NT2/D1 (cell line): ENCODE results near the gene SIPA1L2.
"Not testable (repeated sequence)": the region's sequence is repeated elsewhere in the genome, so short reads cannot be mapped to it uniquely, and the experiment has no call there.

Source experiments
- DNase-seq: peaks from one replicate; pipeline ENCODE4 v3.0.0-alpha.2; 2011; ENCODE audit warnings: low read depth, low spot score
- H3K27me3 ChIP-seq: 2 replicates; pipeline ENCODE4 v1.6.0; 2011; ENCODE audit warnings: mild to moderate bottlenecking; ENCODE audit not compliant: insufficient read length, insufficient read depth
- H3K36me3 ChIP-seq: 2 replicates; pipeline ENCODE4 v1.6.1; 2011; ENCODE audit warnings: mild to moderate bottlenecking, low read length, mixed read lengths; ENCODE audit not compliant: insufficient read depth, insufficient read length
- H3K4me1 ChIP-seq: 2 replicates; pipeline ENCODE4 v1.5.1; 2011; ENCODE audit not compliant: insufficient read depth, insufficient read length
- H3K4me3 ChIP-seq: 2 replicates; pipeline ENCODE4 v1.5.1; 2011; ENCODE audit warnings: low read depth; ENCODE audit not compliant: insufficient read length
- H3K9ac ChIP-seq: 2 replicates; pipeline ENCODE4 v1.6.0; 2011; ENCODE audit warnings: low read depth; ENCODE audit not compliant: insufficient read length
- H3K9me3 ChIP-seq: 2 replicates; pipeline ENCODE4 v1.5.1; 2011; ENCODE audit warnings: mild to moderate bottlenecking, low read length; ENCODE audit not compliant: insufficient read depth
- SUZ12 ChIP-seq: IDR thresholded peaks from 2 replicates; pipeline ENCODE4 v1.6.1; 2011; ENCODE audit not compliant: insufficient read length, insufficient read depth; ENCODE audit errors: extremely low read depth
- YY1 ChIP-seq: IDR thresholded peaks from 2 replicates; pipeline ENCODE4 v1.6.1; 2011; ENCODE audit not compliant: insufficient read length, insufficient read depth
- ZNF274 ChIP-seq: IDR thresholded peaks from 2 replicates; pipeline ENCODE4 v1.6.1; 2011; ENCODE audit warnings: mild to moderate bottlenecking, low read depth, low read length

SIPA1L2 gene

DNA sequence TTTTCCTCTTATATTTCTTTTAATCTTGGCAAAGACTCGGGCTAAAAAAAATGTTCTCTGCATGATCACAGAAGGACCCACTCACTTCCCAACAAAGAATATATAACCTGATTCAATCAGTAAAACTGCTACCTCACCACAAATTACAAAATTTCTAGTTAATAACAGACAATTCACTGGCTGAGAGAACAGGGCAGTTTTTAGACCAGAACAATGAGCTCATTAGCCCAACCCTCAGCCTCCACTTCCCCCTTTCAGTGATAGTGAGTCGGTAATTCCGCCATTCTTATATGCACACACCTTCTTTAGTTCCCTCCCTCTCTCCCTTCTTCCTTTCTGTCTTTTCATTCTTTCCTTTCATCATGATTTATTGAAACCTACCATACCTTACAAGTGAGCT lies 8.9 kb downstream of the SIPA1L2 start:
- no peak for TF ChIP-seq SUZ12
- TF ChIP-seq ZNF274: no peak
- TF ChIP-seq YY1: no peak
- no peak overlapping the region for H3K9ac ChIP-seq
- peaks cover 9% of the 10 kb centered on the region for H3K4me1 ChIP-seq
- no peak for DNase-seq
- peaks cover 3% of the 10 kb centered on the region for H3K36me3 ChIP-seq
- no peak overlapping the region for H3K4me3 ChIP-seq
- no peaks in the 10 kb centered on the region for H3K9me3 ChIP-seq
- H3K27me3 ChIP-seq: no peaks in the 10 kb centered on the region

- no peak overlapping the region for H3K9ac ChIP-seq
- DNase-seq: peak; percentile 71
- no peak overlapping the region for H3K4me3 ChIP-seq
- no peaks in the 10 kb centered on the region for H3K9me3 ChIP-seq
- H3K27me3 ChIP-seq: no peaks in the 10 kb centered on the region
- TF ChIP-seq SUZ12 (no peak), YY1 (no peak), ZNF274 (no peak)
- peaks cover 3% of the 10 kb centered on the region for H3K36me3 ChIP-seq
- H3K4me1 ChIP-seq: peaks cover 9% of the 10 kb centered on the region
Measured at GRCh38 chr1:232620356-232620969, 9.5 kb downstream of the SIPA1L2 start.

- no peak for TF ChIP-seq ZNF274
- no peak for TF ChIP-seq SUZ12
- no peak for TF ChIP-seq YY1
- DNase-seq: no peak
- no peak overlapping the region for H3K9ac ChIP-seq
Measured at GRCh38 chr1:232617237-232617636, 12.7 kb downstream of the SIPA1L2 start.

GRCh38 chr1:232615306-232615800 lies 14.6 kb downstream of the SIPA1L2 start:
- DNase-seq: no peak
- H3K36me3 ChIP-seq: peaks cover 13% of the 10 kb centered on the region

More at GRCh38 chr1:232617237-232617636, 12.7 kb downstream of the SIPA1L2 start:
- no peaks in the 10 kb centered on the region for H3K27me3 ChIP-seq
- H3K4me3 ChIP-seq: no peak overlapping the region
- H3K4me1 ChIP-seq: peaks cover 12% of the 10 kb centered on the region
- peaks cover 8% of the 10 kb centered on the region for H3K36me3 ChIP-seq
- no peaks in the 10 kb centered on the region for H3K9me3 ChIP-seq

DNA sequence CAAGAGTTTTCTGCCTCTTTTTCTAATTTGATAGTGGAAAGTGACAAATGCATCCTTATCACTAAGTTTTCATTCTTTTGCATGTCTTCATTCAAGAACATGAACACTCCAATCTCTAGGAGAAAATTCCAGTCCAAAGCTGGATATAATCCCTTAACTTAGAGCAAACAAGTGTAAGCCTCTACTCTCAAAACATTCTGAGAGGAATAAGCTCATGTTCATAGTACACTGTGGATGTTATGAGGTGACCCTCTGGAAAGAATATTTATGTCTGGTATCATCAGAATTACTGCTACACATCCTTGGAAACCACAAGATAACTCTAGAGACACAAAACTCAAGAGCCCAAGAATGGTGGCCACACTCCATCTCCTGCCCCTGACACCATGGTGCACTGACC lies 15.1 kb downstream of the SIPA1L2 start:
- H3K9me3 ChIP-seq: no peaks in the 10 kb centered on the region
- peaks cover 13% of the 10 kb centered on the region for H3K36me3 ChIP-seq
- no peak overlapping the region for H3K9ac ChIP-seq
- TF ChIP-seq ZNF274 (no peak), SUZ12 (no peak)
- DNase-seq: no peak
- H3K27me3 ChIP-seq: no peaks in the 10 kb centered on the region
- peaks cover 12% of the 10 kb centered on the region for H3K4me1 ChIP-seq
- H3K4me3 ChIP-seq: no peak overlapping the region

More at GRCh38 chr1:232615306-232615800, 14.6 kb downstream of the SIPA1L2 start:
- H3K9ac ChIP-seq: no peak overlapping the region
- H3K4me1 ChIP-seq: peaks cover 12% of the 10 kb centered on the region
- no peak for TF ChIP-seq ZNF274
- TF ChIP-seq YY1: no peak
- no peak for TF ChIP-seq SUZ12
- no peak overlapping the region for H3K4me3 ChIP-seq
- no peaks in the 10 kb centered on the region for H3K9me3 ChIP-seq
- H3K27me3 ChIP-seq: no peaks in the 10 kb centered on the region

DNA sequence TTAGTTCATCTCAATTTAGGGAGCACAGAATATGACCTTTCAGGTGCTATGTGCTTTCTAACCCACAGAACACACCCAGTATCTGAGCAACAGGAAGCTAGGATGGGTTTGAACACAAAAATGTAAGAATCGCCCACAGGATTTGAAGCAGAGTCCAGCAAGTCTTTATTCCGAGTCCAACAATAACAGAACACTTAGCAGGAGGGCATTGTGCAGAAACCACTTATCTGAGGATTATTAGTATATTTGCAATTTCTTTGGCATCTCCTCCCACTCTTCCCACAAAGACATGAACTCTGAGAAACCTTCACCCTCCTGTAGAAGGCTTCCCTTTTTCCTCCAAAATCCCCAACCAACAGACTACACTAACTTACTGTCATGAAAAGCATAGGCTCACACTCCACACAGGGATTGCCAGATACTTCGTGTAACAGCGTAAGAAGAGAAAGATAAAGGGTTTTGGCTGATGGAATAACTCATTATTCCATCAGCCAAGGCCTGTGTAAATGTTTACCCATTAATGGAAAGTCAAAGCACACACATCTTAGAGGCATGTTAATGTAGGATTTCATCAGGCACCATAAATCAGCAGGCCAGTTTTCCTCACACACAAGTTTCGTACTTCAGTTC lies 16.1 kb downstream of the SIPA1L2 start:
- Histone ChIP-seq H3K4me1 (peaks cover 12% of the 10 kb centered on the region), H3K36me3 (peaks cover 13% of the 10 kb centered on the region), H3K9me3 (no peaks in the 10 kb centered on the region), H3K9ac (no peak overlapping the region), H3K4me3 (no peak overlapping the region), H3K27me3 (no peaks in the 10 kb centered on the region)
- no peak for DNase-seq
- TF ChIP-seq YY1 (no peak), ZNF274 (no peak), SUZ12 (no peak)

DNA sequence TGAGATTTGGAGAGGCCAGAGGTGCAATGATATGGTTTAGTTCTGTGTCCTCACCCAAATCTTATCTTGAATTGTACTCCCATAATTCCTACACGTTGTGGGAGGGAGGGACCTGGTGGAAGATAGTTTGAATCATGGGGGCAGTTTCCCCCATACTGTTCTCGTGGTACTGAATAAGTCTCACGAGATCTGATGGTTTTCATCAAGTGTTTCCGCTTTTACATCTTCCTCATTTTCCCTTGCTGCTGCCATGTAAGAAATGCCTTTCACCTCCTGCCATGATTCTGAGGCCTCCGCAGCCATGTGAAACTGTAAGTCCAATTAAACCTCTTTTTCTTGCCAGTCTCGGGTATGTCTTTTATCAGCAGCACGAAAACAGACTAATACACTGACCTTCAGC lies 17.1 kb downstream of the SIPA1L2 start:
- not testable (repeated sequence) for H3K9me3 ChIP-seq, H3K9ac ChIP-seq, H3K27me3 ChIP-seq, H3K4me3 ChIP-seq, DNase-seq, H3K4me1 ChIP-seq
- peaks cover 17% of the 10 kb centered on the region for H3K36me3 ChIP-seq
